Lung microvascular endothelial cell (primary cell): Measurements from ENCODE around the gene MTCL3. TPM values are rescaled to one million over a fixed set of nuclear protein-coding genes. Genes with fewer than 3 reads are reported as not detected.
"Not testable (repeated sequence)": the region's sequence is repeated elsewhere in the genome, so short reads cannot be mapped to it uniquely, and the experiment has no call there.

Experiments used
- DNase-seq, 2 donors: peaks; one replicate each; pipeline versions ENCODE4 v3.0.0 to v3.0.0-alpha.2; 2010; ENCODE audit warnings: low read depth in 2 of 2
- total RNA-seq: library from RNA; depleted of rRNA; stranded (reverse); fragments of >200 nt; gene quantifications from 2 replicates; pipeline ENCODE4 v1.2.1, GENCODE V29; 2014

MTCL3 gene

GRCh38 chr6:127434651-127435050, 84.5 kb downstream of the MTCL3 start:
- no peak for DNase-seq

DNA sequence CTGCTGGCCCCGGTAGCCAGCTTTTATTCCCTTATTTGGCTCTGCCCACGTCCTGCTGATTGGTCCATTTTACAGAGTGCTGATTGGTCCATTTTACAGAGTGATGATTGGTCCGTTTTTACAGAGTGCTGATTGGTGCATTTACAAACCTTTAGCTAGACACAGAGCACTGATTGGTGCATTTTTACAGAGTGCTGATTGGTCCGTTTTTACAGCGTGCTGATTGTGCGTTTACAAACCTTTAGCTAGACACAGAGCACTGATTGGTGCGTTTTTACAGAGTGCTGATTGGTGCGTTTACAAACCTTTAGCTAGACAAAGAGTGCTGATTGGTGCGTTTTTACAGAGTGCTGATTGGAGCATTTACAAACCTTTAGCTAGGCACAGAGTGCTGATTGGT, 90.6 kb downstream of the MTCL3 start:
- DNase-seq, result not testable (repeated sequence)

GRCh38 chr6:127423921-127424320, 95.2 kb downstream of the MTCL3 start:
- no peak for DNase-seq

Other genes starting within 250 kb of the MTCL3 start
- gene ECHDC1, start 175.7 kb downstream of the MTCL3 start, total RNA-seq, result 32.5 and 36.2 TPM in 2 replicates
- not detected in 2 replicates for gene KIAA0408, start 59.9 kb downstream of the MTCL3 start, total RNA-seq
- gene C6orf58, start 57.8 kb upstream of the MTCL3 start, total RNA-seq, result not detected in 2 replicates